GM10266 (cell line): ENCODE results near the gene PSMA5.

Source experiments
- DNase-seq: peaks from one replicate; pipeline ENCODE4 v3.0.0; 2012; ENCODE audit errors: extremely low spot score
- TF ChIP-seq, protein P1 (sequence below): IDR thresholded peaks from 2 replicates; pipeline ENCODE4 v1.5.1; 2012; ENCODE audit warnings: mild to moderate bottlenecking, low read depth; ENCODE audit not compliant: control insufficient read depth, insufficient read depth; ENCODE audit errors: missing control alignments

PSMA5 gene

DNA sequence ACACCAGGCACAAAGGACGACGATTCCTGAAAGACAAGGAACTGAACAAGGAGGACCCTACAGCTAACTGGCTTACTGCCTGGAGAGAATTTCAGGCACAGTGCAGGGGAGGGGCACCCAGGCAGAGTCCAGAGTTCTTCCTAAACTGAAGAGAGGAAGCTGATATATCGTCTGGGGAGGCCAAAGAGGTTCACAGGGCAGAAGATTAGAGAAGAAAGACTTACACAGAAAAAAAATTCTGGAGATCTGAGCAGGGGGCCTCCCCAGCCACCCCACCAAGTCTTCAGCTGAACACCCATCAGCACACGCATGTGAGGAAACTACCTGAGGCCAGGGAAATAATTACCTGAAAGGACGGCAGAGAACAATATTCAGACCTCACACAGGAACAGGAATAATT, 53.1 kb downstream of the PSMA5 start:
- TF ChIP-seq, protein P1, sequence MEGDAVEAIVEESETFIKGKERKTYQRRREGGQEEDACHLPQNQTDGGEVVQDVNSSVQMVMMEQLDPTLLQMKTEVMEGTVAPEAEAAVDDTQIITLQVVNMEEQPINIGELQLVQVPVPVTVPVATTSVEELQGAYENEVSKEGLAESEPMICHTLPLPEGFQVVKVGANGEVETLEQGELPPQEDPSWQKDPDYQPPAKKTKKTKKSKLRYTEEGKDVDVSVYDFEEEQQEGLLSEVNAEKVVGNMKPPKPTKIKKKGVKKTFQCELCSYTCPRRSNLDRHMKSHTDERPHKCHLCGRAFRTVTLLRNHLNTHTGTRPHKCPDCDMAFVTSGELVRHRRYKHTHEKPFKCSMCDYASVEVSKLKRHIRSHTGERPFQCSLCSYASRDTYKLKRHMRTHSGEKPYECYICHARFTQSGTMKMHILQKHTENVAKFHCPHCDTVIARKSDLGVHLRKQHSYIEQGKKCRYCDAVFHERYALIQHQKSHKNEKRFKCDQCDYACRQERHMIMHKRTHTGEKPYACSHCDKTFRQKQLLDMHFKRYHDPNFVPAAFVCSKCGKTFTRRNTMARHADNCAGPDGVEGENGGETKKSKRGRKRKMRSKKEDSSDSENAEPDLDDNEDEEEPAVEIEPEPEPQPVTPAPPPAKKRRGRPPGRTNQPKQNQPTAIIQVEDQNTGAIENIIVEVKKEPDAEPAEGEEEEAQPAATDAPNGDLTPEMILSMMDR: no peak

DNA sequence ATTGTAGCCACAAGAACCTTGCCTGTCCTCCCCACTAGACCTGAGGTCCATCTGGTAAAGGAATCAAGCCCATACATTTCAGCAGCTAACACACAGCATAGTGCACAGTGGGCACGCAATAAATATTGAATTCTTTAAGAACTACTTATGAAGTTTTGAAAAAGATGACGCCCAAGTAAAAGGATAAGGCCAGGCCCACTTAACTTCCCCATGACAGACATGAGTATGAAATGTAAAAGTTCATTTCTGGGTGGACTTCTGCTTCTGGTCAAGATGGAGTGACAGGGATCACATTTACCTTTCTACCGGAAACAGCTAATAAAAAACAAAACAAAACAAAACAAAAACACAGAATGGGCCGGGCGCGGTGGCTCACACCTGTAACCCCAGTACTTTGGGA, 54.0 kb downstream of the PSMA5 start:
- TF ChIP-seq, protein P1: no peak
- DNase-seq: no peak

More for the DNA sequence above, 53.1 kb downstream of the PSMA5 start:
- no peak for DNase-seq

DNA sequence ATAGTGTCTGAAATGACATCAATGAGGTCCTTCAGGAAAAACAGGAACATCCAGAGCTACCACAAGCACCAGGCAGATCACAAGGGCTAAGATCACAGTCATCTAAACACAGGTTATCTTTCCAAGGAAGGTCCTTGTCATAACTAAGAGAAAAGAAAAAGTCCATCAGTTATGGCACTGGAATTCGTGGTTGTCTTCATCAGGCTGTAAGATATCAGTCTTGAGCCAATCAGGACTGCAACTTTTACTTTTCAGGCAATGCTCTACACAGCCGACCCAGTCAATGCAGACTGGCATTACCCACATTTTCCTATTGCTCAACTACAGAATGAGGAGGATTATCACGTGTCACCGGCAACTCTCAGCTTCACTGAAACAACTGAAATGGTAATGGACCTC, 54.9 kb downstream of the PSMA5 start:
- TF ChIP-seq, protein P1: no peak
- DNase-seq: no peak

DNA sequence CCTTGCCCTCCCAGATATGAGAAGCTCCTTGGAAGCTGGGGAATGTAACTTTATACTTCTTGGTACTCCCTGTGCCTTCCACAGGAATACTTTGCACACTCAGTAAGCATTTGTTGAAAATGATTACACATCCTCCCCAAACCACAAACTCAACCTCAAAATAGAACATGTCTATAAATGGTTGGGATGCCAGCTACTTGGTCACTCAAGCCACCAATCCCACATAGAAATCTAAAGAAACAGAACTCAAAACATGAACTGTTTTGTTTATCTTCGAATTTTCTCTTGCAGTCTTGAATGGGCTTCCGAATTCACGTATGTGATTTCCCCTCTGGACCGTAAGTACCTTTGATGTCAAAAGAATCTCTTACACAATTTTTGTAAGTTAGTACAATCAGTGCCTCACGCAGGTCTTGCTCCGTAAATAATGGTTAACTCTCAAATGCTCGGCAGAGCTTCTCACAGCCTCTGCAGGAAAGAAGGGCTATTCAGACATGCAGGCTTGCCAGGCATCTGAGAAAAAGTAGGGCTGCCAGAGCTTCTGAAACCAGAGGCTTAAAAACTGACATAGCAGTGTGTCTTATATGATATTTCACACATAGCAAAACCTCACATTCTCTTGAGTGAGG, 55.4 kb downstream of the PSMA5 start:
- no peak for DNase-seq
- TF ChIP-seq, protein P1: no peak

DNA sequence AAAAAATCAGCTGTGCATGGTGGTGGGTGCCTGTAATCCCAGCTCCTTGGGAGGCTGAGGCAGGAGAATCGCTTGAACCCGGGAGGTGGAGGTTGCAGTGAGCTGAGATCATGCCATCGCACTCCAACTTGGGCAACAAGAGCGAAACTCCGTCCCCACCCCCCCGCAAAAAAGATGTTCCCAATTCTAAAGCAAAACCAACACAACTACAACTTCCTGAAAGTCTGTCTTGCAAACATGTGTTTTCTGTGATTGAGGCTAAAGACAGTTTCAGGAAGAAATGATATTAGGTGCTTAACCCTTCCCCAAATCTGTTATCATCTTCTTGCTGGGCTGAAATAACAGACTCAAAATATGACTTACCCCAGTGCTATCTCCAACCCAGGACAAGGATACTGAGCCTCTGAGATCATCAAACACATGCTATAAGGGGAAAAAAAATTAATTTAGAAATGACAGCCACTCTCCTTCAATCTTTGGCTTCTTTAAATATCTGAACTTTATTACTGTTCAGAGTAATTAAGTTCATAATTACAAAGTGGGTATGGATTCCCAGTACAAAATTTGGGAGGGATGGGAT, 57.0 kb downstream of the PSMA5 start:
- DNase-seq: no peak
- TF ChIP-seq, protein P1: no peak

DNA sequence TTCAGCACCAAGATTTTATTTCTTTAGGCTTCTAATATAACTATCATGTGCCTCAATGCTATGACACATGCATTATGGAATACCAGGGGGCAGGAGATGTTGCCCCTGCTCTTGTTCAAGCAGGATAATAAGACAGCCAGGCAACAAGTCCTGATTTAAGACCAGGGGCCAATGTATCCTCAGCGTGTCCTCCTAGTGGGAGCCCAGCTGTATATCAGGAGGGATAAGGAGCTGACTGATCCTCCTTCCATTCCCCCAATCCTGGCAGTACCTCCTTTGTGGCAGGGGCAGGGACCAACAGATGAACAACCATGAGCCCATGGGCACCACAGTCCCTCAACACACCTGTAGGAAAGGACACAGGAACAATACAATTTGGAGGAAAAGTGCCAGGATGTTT, 57.8 kb downstream of the PSMA5 start:
- DNase-seq: no peak
- TF ChIP-seq, protein P1: no peak

DNA sequence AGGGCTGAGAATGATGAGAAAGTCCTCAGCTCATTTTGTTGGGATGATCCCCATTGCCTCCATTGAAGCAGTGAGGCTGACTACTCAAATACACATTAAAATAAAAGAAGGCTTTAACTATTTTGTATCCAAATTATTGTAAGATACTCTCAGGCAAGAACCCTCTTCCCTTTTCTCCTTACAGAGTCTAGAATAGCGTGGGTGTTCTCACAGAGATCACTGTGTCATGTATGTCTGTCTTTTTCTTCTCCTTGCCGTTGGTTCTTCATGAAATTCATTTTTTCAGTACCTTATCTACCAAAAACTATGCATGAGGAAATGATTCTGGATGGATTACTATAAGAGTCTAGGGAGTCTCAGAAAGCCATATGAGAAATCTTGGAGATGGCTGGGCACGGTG, 58.6 kb downstream of the PSMA5 start:
- DNase-seq: no peak
- TF ChIP-seq, protein P1: no peak
